Measurements from ENCODE around the gene STYK1. TPM values are rescaled to one million over a fixed set of nuclear protein-coding genes. Genes with fewer than 3 reads are reported as not detected.

Gene STYK1
- total RNA-seq: under 0.01 and 0.86 TPM in 2 replicates

DNA sequence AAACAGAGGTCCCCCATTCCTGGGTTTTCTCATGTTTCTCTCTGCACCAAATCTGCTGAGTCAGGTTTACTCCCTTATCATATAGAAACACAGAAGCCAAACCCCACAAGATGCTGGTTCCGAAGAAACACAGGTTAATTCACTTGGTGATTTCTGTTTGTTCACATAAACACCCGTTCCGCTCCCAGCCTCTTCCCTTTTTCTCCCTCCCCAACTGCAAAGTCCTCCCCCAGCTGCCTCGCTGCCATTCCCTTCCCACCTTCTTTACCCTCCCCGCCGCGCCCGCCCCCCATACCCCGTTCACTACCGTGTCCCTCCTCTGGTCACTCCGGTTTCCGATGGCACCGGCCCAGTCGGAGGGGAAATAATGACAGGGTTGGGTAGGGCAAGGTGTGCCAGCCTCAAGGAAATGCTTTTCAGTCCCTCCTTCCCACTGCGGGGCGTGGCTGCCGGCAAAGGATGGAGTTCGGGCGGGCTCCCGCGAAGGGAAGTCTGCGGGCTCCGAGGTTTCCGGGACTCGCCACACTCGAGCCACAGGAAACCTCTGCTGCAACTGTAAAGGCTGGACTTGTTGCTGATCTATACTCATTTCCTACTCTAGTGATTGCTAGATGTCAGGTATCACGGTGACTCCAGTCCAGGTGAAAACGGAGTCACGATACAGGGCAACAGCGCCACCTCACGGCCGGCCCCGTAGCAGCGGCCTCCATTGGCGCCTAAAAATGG is at the start of gene STYK1:
Gene STYK1, minus strand, starts transcription at position 394 of the 726 bp plus-strand sequence. CDS start 39,434 bp downstream, outside the sequence.
- TF ChIP-seq, protein P1, sequence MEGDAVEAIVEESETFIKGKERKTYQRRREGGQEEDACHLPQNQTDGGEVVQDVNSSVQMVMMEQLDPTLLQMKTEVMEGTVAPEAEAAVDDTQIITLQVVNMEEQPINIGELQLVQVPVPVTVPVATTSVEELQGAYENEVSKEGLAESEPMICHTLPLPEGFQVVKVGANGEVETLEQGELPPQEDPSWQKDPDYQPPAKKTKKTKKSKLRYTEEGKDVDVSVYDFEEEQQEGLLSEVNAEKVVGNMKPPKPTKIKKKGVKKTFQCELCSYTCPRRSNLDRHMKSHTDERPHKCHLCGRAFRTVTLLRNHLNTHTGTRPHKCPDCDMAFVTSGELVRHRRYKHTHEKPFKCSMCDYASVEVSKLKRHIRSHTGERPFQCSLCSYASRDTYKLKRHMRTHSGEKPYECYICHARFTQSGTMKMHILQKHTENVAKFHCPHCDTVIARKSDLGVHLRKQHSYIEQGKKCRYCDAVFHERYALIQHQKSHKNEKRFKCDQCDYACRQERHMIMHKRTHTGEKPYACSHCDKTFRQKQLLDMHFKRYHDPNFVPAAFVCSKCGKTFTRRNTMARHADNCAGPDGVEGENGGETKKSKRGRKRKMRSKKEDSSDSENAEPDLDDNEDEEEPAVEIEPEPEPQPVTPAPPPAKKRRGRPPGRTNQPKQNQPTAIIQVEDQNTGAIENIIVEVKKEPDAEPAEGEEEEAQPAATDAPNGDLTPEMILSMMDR (IDR thresholded peaks at IDR 0.05; ENCODE audit: insufficient read depth, low read depth, low read length): peak; percentile 92
- peak within 1 kb of the TSS; percentile 59 for H3K4me3 ChIP-seq (ENCODE audit: low read depth, low read length)
- peak; percentile 28 for DNase-seq (ENCODE audit: low read depth)

GRCh38 chr12:10722905-10723746 is 49.3 kb upstream of the STYK1 start, which contains the start of gene YBX3:
Gene YBX3, minus strand, starts transcription at chr12:10723323. Its CDS starts 212 bp downstream, at chr12:10723111.
- DNase-seq (ENCODE audit: low read depth): peak; percentile 89
- H3K4me3 ChIP-seq (ENCODE audit: low read depth, low read length): peak within 1 kb of the TSS; percentile 98
- TF ChIP-seq, protein P1 (IDR thresholded peaks at IDR 0.05; ENCODE audit: insufficient read depth, low read depth, low read length): no peak

GRCh38 chr12:10722502-10722904 is 48.7 kb upstream of the STYK1 start:
- H3K4me3 ChIP-seq (ENCODE audit: low read depth, low read length): peak overlapping the region; percentile 98
- TF ChIP-seq, protein P1 (IDR thresholded peaks at IDR 0.05; ENCODE audit: insufficient read depth, low read depth, low read length): peak; percentile 28
- DNase-seq (ENCODE audit: low read depth): peak; percentile 56

GRCh38 chr12:10721651-10722501 is 48.0 kb upstream of the STYK1 start:
- DNase-seq (ENCODE audit: low read depth): peak; percentile 99
- H3K4me3 ChIP-seq (ENCODE audit: low read depth, low read length): peak overlapping the region; percentile 98
- TF ChIP-seq, protein P1 (IDR thresholded peaks at IDR 0.05; ENCODE audit: insufficient read depth, low read depth, low read length): no peak

GRCh38 chr12:10720974-10721650 is 47.3 kb upstream of the STYK1 start:
- H3K4me3 ChIP-seq (ENCODE audit: low read depth, low read length): peak overlapping the region; percentile 98
- TF ChIP-seq, protein P1 (IDR thresholded peaks at IDR 0.05; ENCODE audit: insufficient read depth, low read depth, low read length): no peak
- peak; percentile 68 for DNase-seq (ENCODE audit: low read depth)

GRCh38 chr12:10719482-10719881 is 45.6 kb upstream of the STYK1 start:
- no peak overlapping the region for H3K4me3 ChIP-seq (ENCODE audit: low read depth, low read length)
- peak; percentile 19 for DNase-seq (ENCODE audit: low read depth)
- TF ChIP-seq, protein P1 (IDR thresholded peaks at IDR 0.05; ENCODE audit: insufficient read depth, low read depth, low read length): no peak

Measured in fibroblast of villous mesenchyme (primary cell).